HepG2 (cell line): ENCODE results near the gene INAFM1. TPM values are rescaled to one million over a fixed set of nuclear protein-coding genes. Genes with fewer than 3 reads are reported as not detected.

Experiments
- ATF2 ChIP-seq: sonication (generic); formaldehyde crosslinking; IDR thresholded peaks from 2 replicates; pipeline ENCODE4 v1.4.0; 2020; ENCODE audit warnings: missing genetic modification reagents
- CBX5 ChIP-seq: sonication (generic); formaldehyde crosslinking; IDR thresholded peaks from 2 replicates; pipeline ENCODE4 v1.4.0; 2020; ENCODE audit warnings: missing genetic modification reagents, borderline replicate concordance
- CCDC6 ChIP-seq: sonication (generic); formaldehyde crosslinking; IDR thresholded peaks from 2 replicates; pipeline ENCODE4 v1.8.1; 2022; ENCODE audit warnings: mild to moderate bottlenecking, missing genetic modification reagents, moderate library complexity
- FOXK2 ChIP-seq: fragments of 450-650 bp; IDR thresholded peaks from 2 replicates; pipeline ENCODE4 v1.6.1; 2016
- FOXP4 ChIP-seq: sonication (generic); formaldehyde crosslinking; IDR thresholded peaks from 2 replicates; pipeline ENCODE4 v1.4.0; 2020; ENCODE audit warnings: missing genetic modification reagents
- HNRNPLL ChIP-seq: fragments of 200-400 bp; formaldehyde crosslinking; IDR thresholded peaks from 2 replicates; pipeline ENCODE4 v1.6.1; 2017; ENCODE audit warnings: mild to moderate bottlenecking, low read depth, low read length; ENCODE audit not compliant: poor library complexity, severe bottlenecking
- IKZF4 ChIP-seq: sonication (generic); formaldehyde crosslinking; IDR thresholded peaks from 2 replicates; pipeline ENCODE4 v1.5.1; 2020; ENCODE audit warnings: borderline replicate concordance, mild to moderate bottlenecking, low read depth, missing genetic modification reagents; ENCODE audit errors: not compliant biosample characterization
- IKZF5 ChIP-seq: IDR thresholded peaks from 2 replicates; pipeline ENCODE4 v1.6.1; 2018; ENCODE audit warnings: missing genetic modification reagents, mild to moderate bottlenecking, missing compliant biosample characterization
- MEF2D ChIP-seq: sonication (generic); formaldehyde crosslinking; IDR thresholded peaks from 2 replicates; pipeline ENCODE4 v1.5.1; 2020; ENCODE audit warnings: mild to moderate bottlenecking, missing genetic modification reagents
- NFYB ChIP-seq: sonication (generic); formaldehyde crosslinking; IDR thresholded peaks from 2 replicates; pipeline ENCODE4 v1.4.0; 2020; ENCODE audit warnings: missing genetic modification reagents
- POLR2A ChIP-seq, 2 experiments: IDR thresholded peaks; 2 replicates each; pipeline ENCODE4 v1.6.1; 2011; ENCODE audit warnings: low read depth in 2 of 2, low read length in 2 of 2, mild to moderate bottlenecking in 1 of 2, moderate library complexity in 1 of 2; ENCODE audit not compliant: insufficient read depth in 1 of 2
- YY1 ChIP-seq: IDR thresholded peaks from 2 replicates; pipeline ENCODE4 v1.6.1; 2011; ENCODE audit warnings: low read length, low read depth, moderate library complexity, mild to moderate bottlenecking; ENCODE audit not compliant: insufficient read depth, insufficient replicate concordance
- ZBTB10 ChIP-seq: sonication (generic); formaldehyde crosslinking; IDR thresholded peaks from 2 replicates; pipeline ENCODE4 v1.4.0; 2020; ENCODE audit warnings: missing genetic modification reagents, borderline replicate concordance
- ZBTB38 ChIP-seq: sonication (generic); formaldehyde crosslinking; IDR thresholded peaks from 2 replicates; pipeline ENCODE4 v1.5.1; 2020; ENCODE audit warnings: mild to moderate bottlenecking, missing genetic modification reagents
- ZNF281 ChIP-seq: sonication (generic); formaldehyde crosslinking; IDR thresholded peaks from 2 replicates; pipeline ENCODE4 v1.4.0; 2020; ENCODE audit warnings: missing genetic modification reagents, borderline replicate concordance
- ZNF580 ChIP-seq: IDR thresholded peaks from 2 replicates; pipeline ENCODE4 v1.6.1; 2016; ENCODE audit warnings: low read depth, borderline replicate concordance
- ZNF775 ChIP-seq: sonication (generic); formaldehyde crosslinking; IDR thresholded peaks from 2 replicates; pipeline ENCODE4 v1.4.0; 2020; ENCODE audit warnings: missing genetic modification reagents, mild to moderate bottlenecking, moderate library complexity, borderline replicate concordance
- polyA plus RNA-seq, 8 experiments: library from polyadenylated mRNA; depleted of rRNA in 3 of 8; stranded (reverse) in 7 of 8; unstranded in 1 of 8; fragments of >200 nt; fragmentation: Illumina TruSeq in 4 of 8; extraction: Trizol in 4 of 8; gene quantifications; 2 replicates each; pipeline versions ENCODE4 v1.2.1 to v1.2.3, GENCODE V29; 2011 to 2016; ENCODE audit warnings: low read depth in 4 of 8, missing spikeins in 1 of 8, mixed read lengths in 1 of 8; ENCODE audit not compliant: insufficient read depth in 1 of 8
- total RNA-seq, 5 experiments: library from RNA; depleted of rRNA; stranded (reverse); fragments of >200 nt; fragmentation: Illumina TruSeq; extraction: Trizol; gene quantifications; 2 replicates each; pipeline ENCODE4 v1.2.3, GENCODE V29; 2016; ENCODE audit warnings: low read depth in 1 of 5

The INAFM1 gene
- total and polyA plus RNA-seq, 2 of the 13 experiments (the other 11 are each of a cell fraction or from before 2014, with no cell fraction given): 0.88 to 1.9 TPM

GRCh38 chr19:47225746-47226425, 48.8 kb upstream of the INAFM1 start (continued):
- TF ChIP-seq ZBTB10 (CRISPR knock-in tag) (peak; percentile 48; the same call in 1 of the 2 replicates), MEF2D (CRISPR knock-in tag) (no peak; the same call in 1 of the 2 replicates), IKZF4 (CRISPR knock-in tag) (peak; percentile 13), POLR2A (IDR thresholded peaks at IDR 0.05; ENCODE audit: insufficient read depth in 1 of 2, low read depth in 2 of 2, low read length in 2 of 2) (peak; percentile 99), ZNF281 (peak; percentile 38; the same call in 1 of the 2 replicates), ZNF775 (CRISPR knock-in tag) (no peak), YY1 (peak; percentile 84), CCDC6 (CRISPR knock-in tag) (peak; percentile 90), NFYB (CRISPR knock-in tag) (no peak), ZNF580 (CRISPR knock-in tag) (peak; percentile 64; the same call in 1 of the 2 replicates), IKZF5 (CRISPR knock-in tag) (0 out of 2 replicates have a peak, but pooled peaks have one; percentile 43), FOXP4 (CRISPR knock-in tag) (peak; percentile 35; the same call in 1 of the 2 replicates), CBX5 (CRISPR knock-in tag) (0 out of 2 replicates have a peak, but pooled peaks have one; percentile 6), HNRNPLL (peak; percentile 40), FOXK2 (no peak), ZBTB38 (peak; percentile 30; the same call in 1 of the 2 replicates), ATF2 (CRISPR knock-in tag) (0 out of 2 replicates have a peak, but pooled peaks have one; percentile 21)
